HepG2 (cell line): Measurements from ENCODE around the gene GCNT4. TPM values are rescaled to one million over a fixed set of nuclear protein-coding genes. Genes with fewer than 3 reads are reported as not detected.

ENCODE experiments used
- AFF4 ChIP-seq: sonication (generic); formaldehyde crosslinking; IDR thresholded peaks from 2 replicates; pipeline ENCODE4 v1.4.0; 2020; ENCODE audit warnings: missing genetic modification reagents
- BCL6 ChIP-seq: IDR thresholded peaks from 2 replicates; pipeline ENCODE4 v1.6.1; 2016; ENCODE audit warnings: missing genetic modification reagents, missing compliant biosample characterization
- ELF3 ChIP-seq: IDR thresholded peaks from 2 replicates; pipeline ENCODE4 v1.6.1; 2016; ENCODE audit warnings: missing genetic modification reagents, missing compliant biosample characterization
- FOXA3 ChIP-seq: IDR thresholded peaks from 2 replicates; pipeline ENCODE4 v1.6.1; 2016; ENCODE audit warnings: missing genetic modification reagents, missing compliant biosample characterization
- GABPB1 ChIP-seq: IDR thresholded peaks from 2 replicates; pipeline ENCODE4 v1.6.1; 2016; ENCODE audit warnings: mild to moderate bottlenecking, missing genetic modification reagents, moderate library complexity, missing compliant biosample characterization
- GMEB1 ChIP-seq: sonication (generic); formaldehyde crosslinking; IDR thresholded peaks from 2 replicates; pipeline ENCODE4 v1.5.1; 2020; ENCODE audit warnings: missing genetic modification reagents, mild to moderate bottlenecking, borderline replicate concordance
- HIC2 ChIP-seq: sonication (generic); formaldehyde crosslinking; IDR thresholded peaks from 2 replicates; pipeline ENCODE4 v1.9.0; 2022; ENCODE audit warnings: low read depth, missing genetic modification reagents
- MLX ChIP-seq: IDR thresholded peaks from 2 replicates; pipeline ENCODE4 v1.6.1; 2016
- PAXIP1 ChIP-seq: sonication (generic); formaldehyde crosslinking; conservative IDR thresholded peaks from 2 replicates; pipeline ENCODE4 v1.4.0; 2020; ENCODE audit warnings: mild to moderate bottlenecking, missing genetic modification reagents, moderate library complexity
- PHB2 ChIP-seq: fragments of 450-650 bp; IDR thresholded peaks from 2 replicates; pipeline ENCODE4 v1.6.1; 2018; ENCODE audit not compliant: partially characterized antibody
- PHF21A ChIP-seq: sonication (generic); formaldehyde crosslinking; IDR thresholded peaks from 2 replicates; pipeline ENCODE4 v1.5.0; 2020; ENCODE audit warnings: mild to moderate bottlenecking, missing genetic modification reagents
- PPARG ChIP-seq: conservative IDR thresholded peaks from 2 replicates; pipeline ENCODE4 v1.6.1; 2016; ENCODE audit warnings: missing biosample characterization, missing genetic modification reagents
- SALL1 ChIP-seq: sonication (generic); formaldehyde crosslinking; IDR thresholded peaks from 2 replicates; pipeline ENCODE4 v1.8.0; 2022; ENCODE audit warnings: mild to moderate bottlenecking, missing genetic modification reagents
- SIN3A ChIP-seq: IDR thresholded peaks from 2 replicates; pipeline ENCODE4 v1.6.1; 2011; ENCODE audit warnings: low read depth, mild to moderate bottlenecking, control low read depth, low read length, borderline replicate concordance
- SKI ChIP-seq: fragments of 450-650 bp; IDR thresholded peaks from one replicate; pipeline ENCODE4 v1.6.1; 2018; ENCODE audit warnings: mild to moderate bottlenecking; ENCODE audit not compliant: partially characterized antibody
- TBL1XR1 ChIP-seq: fragments of 150-350 bp; IDR thresholded peaks from 2 replicates; pipeline ENCODE4 v1.6.1; 2014; ENCODE audit warnings: borderline replicate concordance, low read length; ENCODE audit not compliant: partially characterized antibody
- ZNF317 ChIP-seq: sonication (generic); formaldehyde crosslinking; IDR thresholded peaks from 2 replicates; pipeline ENCODE4 v1.5.0; 2020; ENCODE audit warnings: mild to moderate bottlenecking, missing genetic modification reagents
- ZNF878 ChIP-seq: sonication (generic); formaldehyde crosslinking; IDR thresholded peaks from 2 replicates; pipeline ENCODE4 v1.8.1; 2023; ENCODE audit warnings: mild to moderate bottlenecking, missing genetic modification reagents, moderate library complexity
- polyA plus RNA-seq, 8 experiments: library from polyadenylated mRNA; depleted of rRNA in 3 of 8; stranded (reverse) in 7 of 8; unstranded in 1 of 8; fragments of >200 nt; fragmentation: Illumina TruSeq in 4 of 8; extraction: Trizol in 4 of 8; gene quantifications; 2 replicates each; pipeline versions ENCODE4 v1.2.1 to v1.2.3, GENCODE V29; 2011 to 2016; ENCODE audit warnings: low read depth in 4 of 8, missing spikeins in 1 of 8, mixed read lengths in 1 of 8; ENCODE audit not compliant: insufficient read depth in 1 of 8
- total RNA-seq, 5 experiments: library from RNA; depleted of rRNA; stranded (reverse); fragments of >200 nt; fragmentation: Illumina TruSeq; extraction: Trizol; gene quantifications; 2 replicates each; pipeline ENCODE4 v1.2.3, GENCODE V29; 2016; ENCODE audit warnings: low read depth in 1 of 5

Gene GCNT4
- total and polyA plus RNA-seq, 2 of the 13 experiments (the other 11 are each of a cell fraction or from before 2014, with no cell fraction given): 0.22 to 0.38 TPM

- TF ChIP-seq GMEB1 (no peak), ZNF878 (no peak), PAXIP1 (CRISPR knock-in tag) (peak; percentile 70), PPARG (CRISPR knock-in tag) (0 out of 2 replicates have a peak, but pooled peaks have one; percentile 20), HIC2 (CRISPR knock-in tag) (peak; percentile 54; the same call in 1 of the 2 replicates), MLX (0 out of 2 replicates have a peak, but pooled peaks have one; percentile 32), ZNF317 (CRISPR knock-in tag) (no peak), SIN3A (no peak), PHF21A (CRISPR knock-in tag) (no peak), SKI (peak; percentile 47), ELF3 (CRISPR knock-in tag) (peak; percentile 80), GABPB1 (CRISPR knock-in tag) (no peak), FOXA3 (CRISPR knock-in tag) (peak; percentile 87), PHB2 (no peak), BCL6 (peak; percentile 94), SALL1 (CRISPR knock-in tag) (peak; percentile 15; the same call in 1 of the 2 replicates), TBL1XR1 (peak; percentile 66), AFF4 (no peak)
Observed at GRCh38 chr5:75010838-75011237, 41.5 kb downstream of the GCNT4 start (continued).
